ENCODE data around the gene EPS15.
"Not testable (repeated sequence)": the region's sequence is repeated elsewhere in the genome, so short reads cannot be mapped to it uniquely, and the experiment has no call there.

The EPS15 gene

GRCh38 chr1:51464828-51465227 lies 54.2 kb downstream of the EPS15 start:
- no peak for DNase-seq (ENCODE audit: low spot score)

- no peak for DNase-seq (ENCODE audit: low spot score)
Observed at GRCh38 chr1:51463561-51463960, 55.5 kb downstream of the EPS15 start.

GRCh38 chr1:51462289-51462688 lies 56.8 kb downstream of the EPS15 start:
- DNase-seq (ENCODE audit: low spot score) = not testable (repeated sequence)

GRCh38 chr1:51454554-51454953 lies 64.5 kb downstream of the EPS15 start:
- no peak for DNase-seq (ENCODE audit: low spot score)

GRCh38 chr1:51453010-51453409 lies 66.1 kb downstream of the EPS15 start:
- DNase-seq (ENCODE audit: low spot score) = no peak

- not testable (repeated sequence) for DNase-seq (ENCODE audit: low spot score)
Observed at GRCh38 chr1:51448844-51449454, 70.1 kb downstream of the EPS15 start.

GRCh38 chr1:51445351-51446090 lies 73.5 kb downstream of the EPS15 start:
- DNase-seq (ENCODE audit: low spot score) = no peak

- DNase-seq (ENCODE audit: low spot score) = no peak
Observed at GRCh38 chr1:51444534-51445192, 74.4 kb downstream of the EPS15 start.

GRCh38 chr1:51444096-51444495 lies 75.0 kb downstream of the EPS15 start:
- DNase-seq (ENCODE audit: low spot score) = no peak

- no peak for DNase-seq (ENCODE audit: low spot score)
Observed at GRCh38 chr1:51443555-51443954, 75.5 kb downstream of the EPS15 start.

- no peak for DNase-seq (ENCODE audit: low spot score)
Observed at GRCh38 chr1:51442616-51443015, 76.5 kb downstream of the EPS15 start.

- no peak for DNase-seq (ENCODE audit: low spot score)
Observed at GRCh38 chr1:51442198-51442597, 76.9 kb downstream of the EPS15 start.

- no peak for DNase-seq (ENCODE audit: low spot score)
Observed at GRCh38 chr1:51439895-51440294, 79.2 kb downstream of the EPS15 start.

GRCh38 chr1:51439053-51439452 lies 80.0 kb downstream of the EPS15 start:
- no peak for DNase-seq (ENCODE audit: low spot score)

- not testable (repeated sequence) for DNase-seq (ENCODE audit: low spot score)
Observed at GRCh38 chr1:51437391-51437790, 81.7 kb downstream of the EPS15 start.

- DNase-seq (ENCODE audit: low spot score) = no peak
Observed at GRCh38 chr1:51435878-51436277, 83.2 kb downstream of the EPS15 start.

GRCh38 chr1:51433972-51434510 lies 85.0 kb downstream of the EPS15 start:
- no peak for DNase-seq (ENCODE audit: low spot score)

- peak; percentile 17 for DNase-seq (ENCODE audit: low spot score)
Observed at GRCh38 chr1:51433269-51433971, 85.6 kb downstream of the EPS15 start.

- no peak for DNase-seq (ENCODE audit: low spot score)
Observed at GRCh38 chr1:51432146-51432545, 86.9 kb downstream of the EPS15 start.

GRCh38 chr1:51427438-51427837 lies 91.6 kb downstream of the EPS15 start:
- no peak for DNase-seq (ENCODE audit: low spot score)

- DNase-seq (ENCODE audit: low spot score) = no peak
Observed at GRCh38 chr1:51425955-51426354, 93.1 kb downstream of the EPS15 start.

- no peak for DNase-seq (ENCODE audit: low spot score)
Observed at GRCh38 chr1:51425273-51425672, 93.8 kb downstream of the EPS15 start.

Measured in NAMALWA (cell line).